ENCODE data around the gene CCDC158. TPM values are rescaled to one million over a fixed set of nuclear protein-coding genes. Genes with fewer than 3 reads are reported as not detected.

The CCDC158 gene
- total and polyA plus RNA-seq, 2 of the 4 experiments (the other 2 are of a cell fraction) = not detected

DNA sequence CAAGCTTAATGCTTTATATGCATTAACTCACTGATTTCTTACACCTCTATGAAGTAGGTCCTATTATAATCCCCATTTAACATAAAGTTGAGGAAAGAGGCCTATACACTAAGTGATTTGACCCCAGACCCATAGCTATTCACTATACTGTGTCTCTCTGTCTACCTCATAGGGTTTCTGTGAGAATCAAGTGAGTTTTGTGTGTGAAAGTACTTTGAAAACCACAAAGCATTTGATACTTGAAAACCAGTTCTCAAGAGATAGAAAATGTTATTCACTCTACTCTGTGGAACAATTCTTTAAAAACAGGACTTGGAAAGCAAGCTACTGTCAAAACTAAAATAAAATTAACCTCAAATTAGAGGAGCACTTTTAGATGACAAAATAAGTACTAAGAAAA, 49.1 kb upstream of the CCDC158 start:
- in situ Hi-C loops (cut with MboI; ENCODE audit: low sequenced_read_pairs) = no loop called here
- Histone ChIP-seq H2BK5ac (ENCODE audit: low read depth, low read length, poor library complexity, severe bottlenecking) (no peak overlapping the region), H4K5ac (ENCODE audit: low read depth, low read length) (no peak overlapping the region), H4K91ac (ENCODE audit: insufficient read depth, low read depth, low read length) (no peak overlapping the region), H3K4me2 (ENCODE audit: low read depth, low read length) (no peak overlapping the region), H3K27ac (ENCODE audit: insufficient read depth, low read length) (no peak overlapping the region), H3K18ac (ENCODE audit: low read depth, low read length) (no peak overlapping the region), H3K4ac (ENCODE audit: low read depth, low read length) (no peak overlapping the region), H2BK15ac (ENCODE audit: low read depth, low read length) (no peak overlapping the region), H3K9ac (ENCODE audit: low read depth, low read length) (no peak overlapping the region), H3K14ac (replicated peaks; ENCODE audit: low read depth, low read length) (no peak overlapping the region), H3K36me3 (ENCODE audit: control insufficient read depth, insufficient read depth, low read length) (no peaks in the 10 kb centered on the region), H3K4me3 (ENCODE audit: insufficient read depth, low read depth, low read length) (no peak overlapping the region), H3K56ac (ENCODE audit: extremely low read depth, insufficient read depth, low read length) (no peak overlapping the region), H4K8ac (ENCODE audit: low read depth in 2 of 2, low read length in 2 of 2) (no peak overlapping the region), H3K79me1 (ENCODE audit: low read depth in 1 of 2, low read length in 2 of 2) (no peaks in the 10 kb centered on the region), H2BK120ac (ENCODE audit: low read depth, low read length) (no peak overlapping the region), H2AFZ (replicated peaks; ENCODE audit: low read length, poor library complexity) (no peak overlapping the region), H3K4me1 (ENCODE audit: control insufficient read depth, insufficient read depth, low read length) (no peaks in the 10 kb centered on the region), H2BK20ac (ENCODE audit: low read depth, low read length) (no peak overlapping the region), H2AK9ac (replicated peaks; ENCODE audit: low read depth, low read length, poor library complexity) (no peak overlapping the region), H3K9me3 (ENCODE audit: control insufficient read depth, insufficient read depth, low read length) (peaks cover 2% of the 10 kb centered on the region; the same call in 1 of the 2 replicates), H3K9me1 (ENCODE audit: insufficient read depth, low read length) (no peaks in the 10 kb centered on the region), H2AK5ac (ENCODE audit: low read depth, low read length) (no peak overlapping the region), H3K27me3 (ENCODE audit: control insufficient read depth, insufficient read depth, low read length) (peaks cover 10% of the 10 kb centered on the region), H4K20me1 (ENCODE audit: insufficient read depth, low read length) (no peaks in the 10 kb centered on the region), H3K23ac (ENCODE audit: low read depth, low read length) (no peak overlapping the region)
- dilution Hi-C loops (cut with HindIII; ENCODE audit: low sequenced_read_pairs, unreplicated experiment) = no loop called here
- ATAC-seq (ENCODE audit: low read depth) (no peak), DNase-seq (no peak)
- ChIA-PET POLR2A (ENCODE audit: unreplicated experiment) (no interaction called here), CTCF (interaction anchor here (1.0 kb wide), 1 partner anchor 36 kb away, joined by 6 read pairs; no protein-coding TSS in a partner anchor)
- BruUV-seq (replicated peaks) = no TSS peak
- intact Hi-C loops (cut with micrococcal nuclease) = no loop called here
- TF ChIP-seq, protein P1, sequence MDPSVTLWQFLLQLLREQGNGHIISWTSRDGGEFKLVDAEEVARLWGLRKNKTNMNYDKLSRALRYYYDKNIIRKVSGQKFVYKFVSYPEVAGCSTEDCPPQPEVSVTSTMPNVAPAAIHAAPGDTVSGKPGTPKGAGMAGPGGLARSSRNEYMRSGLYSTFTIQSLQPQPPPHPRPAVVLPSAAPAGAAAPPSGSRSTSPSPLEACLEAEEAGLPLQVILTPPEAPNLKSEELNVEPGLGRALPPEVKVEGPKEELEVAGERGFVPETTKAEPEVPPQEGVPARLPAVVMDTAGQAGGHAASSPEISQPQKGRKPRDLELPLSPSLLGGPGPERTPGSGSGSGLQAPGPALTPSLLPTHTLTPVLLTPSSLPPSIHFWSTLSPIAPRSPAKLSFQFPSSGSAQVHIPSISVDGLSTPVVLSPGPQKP (IDR thresholded peaks at IDR 0.05; ENCODE audit: borderline replicate concordance, low read depth, low read length) = no peak
- no peak for TF ChIP-seq POLR2A (IDR thresholded peaks at IDR 0.05; ENCODE audit: low read depth, low read length)
- no peak for TF ChIP-seq CHD1 (IDR thresholded peaks at IDR 0.05; ENCODE audit: low read depth, low read length)
- TF ChIP-seq, protein P2, sequence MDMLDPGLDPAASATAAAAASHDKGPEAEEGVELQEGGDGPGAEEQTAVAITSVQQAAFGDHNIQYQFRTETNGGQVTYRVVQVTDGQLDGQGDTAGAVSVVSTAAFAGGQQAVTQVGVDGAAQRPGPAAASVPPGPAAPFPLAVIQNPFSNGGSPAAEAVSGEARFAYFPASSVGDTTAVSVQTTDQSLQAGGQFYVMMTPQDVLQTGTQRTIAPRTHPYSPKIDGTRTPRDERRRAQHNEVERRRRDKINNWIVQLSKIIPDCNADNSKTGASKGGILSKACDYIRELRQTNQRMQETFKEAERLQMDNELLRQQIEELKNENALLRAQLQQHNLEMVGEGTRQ (IDR thresholded peaks at IDR 0.05; ENCODE audit: low read depth, low read length) = no peak
- TF ChIP-seq MAFK (IDR thresholded peaks at IDR 0.05; ENCODE audit: low read depth, low read length) = no peak
